ENCODE measurements around the gene CAMTA1.

Gene CAMTA1

DNA sequence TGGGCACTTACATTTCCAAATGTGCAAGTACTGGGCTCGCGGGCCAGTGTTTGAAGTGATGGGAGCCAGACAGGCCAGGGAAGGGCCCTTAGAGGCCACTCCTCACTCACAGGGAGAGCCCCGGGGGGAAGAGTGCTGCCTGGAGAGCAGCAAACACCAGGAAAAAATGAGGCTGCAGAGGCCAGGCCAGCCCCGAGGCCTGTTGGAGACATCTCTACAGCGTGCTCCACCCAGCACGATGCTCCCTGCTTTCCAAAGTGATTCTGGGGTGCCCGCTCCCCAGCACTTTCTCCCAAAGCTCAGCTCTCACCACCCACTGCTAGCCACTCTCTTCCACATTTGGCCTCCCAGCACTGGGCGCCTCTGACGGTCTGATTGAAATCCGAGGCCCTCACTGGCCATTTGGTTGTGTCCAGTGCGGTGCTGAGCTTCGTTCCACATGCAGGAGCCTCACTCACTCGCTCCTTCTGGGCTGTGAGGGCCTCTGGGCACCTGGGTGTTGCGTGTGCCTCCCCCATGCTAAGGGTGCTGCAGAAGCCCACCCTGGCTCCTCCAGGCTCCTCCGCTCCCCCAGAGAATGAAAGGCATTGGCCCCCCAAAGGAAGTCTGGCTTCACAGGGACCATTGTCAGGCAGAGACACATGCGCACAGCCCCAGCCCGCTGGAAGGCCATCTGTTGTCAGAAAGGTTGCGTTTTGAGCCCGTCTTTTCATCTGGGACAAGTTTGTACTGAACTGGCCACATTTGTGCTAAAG is 600.4 kb downstream of the CAMTA1 start:
- no peak for DNase-seq

GRCh38 chr1:7386226-7387052 is 601.2 kb downstream of the CAMTA1 start:
- no peak for DNase-seq

DNA sequence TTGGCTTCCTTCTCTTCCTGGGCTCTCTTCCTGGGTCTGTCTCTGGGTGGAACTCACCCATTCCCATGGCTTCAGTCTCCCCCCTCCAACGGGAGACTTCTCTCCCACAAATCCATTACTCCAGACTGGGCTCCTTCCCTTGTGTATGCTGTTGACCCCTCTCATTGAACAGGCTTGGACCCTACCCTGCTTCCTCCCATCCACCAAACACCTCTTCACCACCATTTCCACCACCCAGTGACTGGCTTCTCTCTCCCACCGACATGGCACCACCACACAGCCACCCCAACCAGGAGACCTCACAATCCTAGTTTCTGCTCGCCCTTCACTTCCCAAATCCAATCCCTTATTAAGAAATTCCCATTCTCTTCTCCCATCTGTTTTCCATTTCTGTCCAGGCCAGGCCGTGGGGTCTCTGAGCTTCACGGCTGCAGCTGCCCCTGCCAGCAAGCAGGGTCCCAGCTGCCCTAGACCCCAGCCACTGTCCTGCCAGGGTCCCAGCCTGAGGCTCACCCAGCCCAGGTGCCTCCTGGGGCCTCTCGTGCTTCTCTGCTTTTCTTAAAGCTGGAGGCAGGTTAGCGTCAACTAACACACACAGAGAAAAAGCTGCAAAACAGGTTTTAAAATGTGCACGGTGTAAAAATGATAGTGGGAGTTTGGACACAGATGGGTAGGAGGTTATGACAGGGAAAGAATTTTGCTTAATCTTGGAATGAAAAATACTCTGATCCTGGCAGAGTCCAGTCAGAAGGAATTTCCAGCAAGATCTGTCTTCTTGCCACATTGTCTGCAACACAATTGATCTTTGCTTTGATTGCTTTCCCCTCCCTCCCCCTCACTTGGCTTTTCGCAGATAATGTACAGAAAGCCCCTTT is 602.0 kb downstream of the CAMTA1 start:
- no peak for DNase-seq

- DNase-seq, result no peak
Measured at GRCh38 chr1:7388141-7388487, 602.9 kb downstream of the CAMTA1 start.

GRCh38 chr1:7388488-7389185 is 603.4 kb downstream of the CAMTA1 start:
- peak; percentile 62 for DNase-seq

DNA sequence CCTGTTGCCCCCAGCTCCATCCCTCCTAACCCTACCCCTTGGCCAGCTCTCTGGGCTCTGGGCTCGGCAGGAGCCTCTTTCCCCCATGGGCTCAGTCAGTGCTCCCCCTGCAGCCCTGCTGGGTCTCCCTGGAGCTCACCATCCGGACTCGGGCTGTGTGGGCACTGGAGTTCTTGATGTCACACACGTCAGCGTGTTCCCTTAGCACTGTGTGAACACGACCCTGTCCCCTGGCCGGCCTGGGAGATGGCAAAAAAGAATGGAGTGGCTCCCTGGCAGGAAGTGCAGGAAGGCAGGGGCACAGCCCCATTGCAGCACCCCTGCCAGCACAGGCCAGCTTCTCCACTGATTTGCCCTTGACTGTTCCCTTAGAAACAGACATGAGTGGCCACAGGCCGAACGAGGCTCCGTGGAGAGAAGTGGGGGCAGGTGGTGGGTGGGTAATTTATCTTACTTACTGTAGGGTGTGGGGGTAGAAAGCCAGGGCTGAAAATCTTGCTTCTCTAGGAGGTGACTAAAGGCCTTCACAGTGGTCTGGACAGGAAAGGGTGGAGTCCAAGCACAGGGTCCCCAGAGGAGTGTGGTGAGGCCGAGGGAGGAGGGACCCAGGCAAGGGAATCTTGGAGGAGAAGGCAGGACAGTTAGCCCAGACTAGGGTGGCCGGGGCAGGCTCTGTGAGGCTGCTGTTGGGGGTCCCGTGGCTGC is 604.1 kb downstream of the CAMTA1 start:
- peak; percentile 45 for DNase-seq

DNA sequence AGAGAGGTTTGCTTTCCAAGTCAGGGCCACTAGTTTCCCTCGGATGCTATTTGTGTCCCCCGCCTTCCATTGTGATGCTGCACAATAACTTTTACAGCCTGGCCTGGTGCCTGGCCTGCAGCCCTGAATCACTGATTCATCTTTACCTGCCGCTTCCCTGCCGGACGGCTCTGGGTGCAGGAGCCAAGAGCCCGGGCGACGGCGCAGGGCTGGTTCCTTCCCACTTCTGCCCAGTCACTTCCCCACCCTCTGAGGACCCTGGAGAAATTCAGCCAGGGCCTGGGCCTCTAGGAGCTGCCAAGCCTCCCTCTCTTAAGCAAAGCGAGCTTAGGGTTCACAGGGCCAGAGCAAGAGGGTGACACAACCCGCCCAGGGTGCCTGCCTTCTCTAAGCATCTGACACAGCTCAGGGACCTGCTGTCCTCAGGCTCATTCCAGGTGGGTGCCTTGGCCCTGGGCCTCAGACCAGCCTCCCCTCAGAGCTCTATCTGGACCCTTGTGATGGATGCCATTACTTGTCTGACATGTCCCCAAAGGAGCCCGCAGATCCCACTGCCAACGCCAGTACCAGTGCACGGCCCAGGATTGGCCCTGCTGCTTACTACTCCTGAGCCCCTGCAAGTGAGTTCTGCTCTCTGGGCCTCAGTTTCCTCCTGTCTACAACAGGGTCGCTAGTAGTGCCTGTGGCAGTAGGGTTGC is 604.8 kb downstream of the CAMTA1 start:
- peak; percentile 40 for DNase-seq

- DNase-seq, result no peak
Measured at GRCh38 chr1:7390604-7391000, 605.3 kb downstream of the CAMTA1 start.

- no peak for DNase-seq
Measured at GRCh38 chr1:7393136-7393535, 607.9 kb downstream of the CAMTA1 start.

DNA sequence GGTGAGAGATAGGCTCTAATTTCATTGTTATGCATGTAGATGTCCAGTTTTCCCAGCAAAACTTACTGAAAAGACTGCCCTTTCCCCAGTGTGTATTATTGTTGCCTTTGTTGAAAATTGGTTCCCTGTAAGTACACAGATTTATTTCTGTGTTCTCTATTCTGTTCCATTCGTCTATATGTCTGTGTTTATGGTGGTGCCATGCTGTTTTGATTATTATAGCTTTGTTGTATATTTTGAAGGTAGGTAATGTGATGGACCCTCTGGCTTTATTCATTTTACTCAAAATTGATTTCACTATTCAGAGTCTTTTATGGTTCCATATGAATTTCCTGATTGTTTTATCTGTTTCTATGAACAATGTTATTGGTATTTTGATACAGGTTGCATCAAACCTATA is 610.0 kb downstream of the CAMTA1 start:
- no peak for DNase-seq

- no peak for DNase-seq
Measured at GRCh38 chr1:7398982-7399381, 613.7 kb downstream of the CAMTA1 start.

- DNase-seq, result no peak
Measured at GRCh38 chr1:7399514-7400125, 614.4 kb downstream of the CAMTA1 start.

GRCh38 chr1:7400566-7400965 is 615.3 kb downstream of the CAMTA1 start:
- no peak for DNase-seq

DNA sequence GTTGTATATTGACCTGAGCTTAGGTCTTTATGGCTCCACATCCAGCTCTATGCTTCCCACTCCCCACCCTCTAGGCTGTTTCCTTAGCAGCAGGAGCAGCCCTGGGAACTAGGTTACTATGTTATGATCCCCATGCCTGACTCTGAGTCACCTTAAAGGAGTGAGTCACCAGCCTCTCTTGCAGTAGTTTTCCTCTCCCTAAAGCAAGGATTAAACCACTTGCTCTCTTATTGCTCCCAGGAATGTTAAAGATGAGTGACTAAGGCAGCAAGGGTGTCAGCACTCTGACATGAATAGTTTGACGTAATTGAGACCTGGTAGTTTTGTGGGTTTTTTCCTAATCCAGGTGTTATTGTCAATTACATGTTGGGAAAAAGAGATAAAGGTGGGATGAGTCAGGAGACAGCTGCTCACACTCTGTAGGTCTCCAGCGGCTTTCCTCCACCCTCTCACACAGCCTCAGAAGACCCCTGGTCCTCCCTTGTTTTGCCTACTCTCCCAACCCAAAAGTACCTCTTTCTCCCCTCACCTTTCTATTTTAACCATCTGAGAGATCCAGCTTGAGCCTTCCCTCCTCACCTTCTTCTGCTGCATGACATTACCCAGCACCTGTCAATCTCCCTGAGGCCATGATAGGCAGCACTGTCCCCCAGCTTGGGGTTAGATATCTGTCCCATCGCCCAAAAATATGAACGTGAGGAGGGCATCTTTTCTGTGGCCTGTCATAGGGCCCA is 616.7 kb downstream of the CAMTA1 start:
- peak; percentile 80 for DNase-seq

- no peak for DNase-seq
Measured at GRCh38 chr1:7402548-7402850, 617.2 kb downstream of the CAMTA1 start.

GRCh38 chr1:7403265-7404045 is 618.2 kb downstream of the CAMTA1 start:
- no peak for DNase-seq

DNA sequence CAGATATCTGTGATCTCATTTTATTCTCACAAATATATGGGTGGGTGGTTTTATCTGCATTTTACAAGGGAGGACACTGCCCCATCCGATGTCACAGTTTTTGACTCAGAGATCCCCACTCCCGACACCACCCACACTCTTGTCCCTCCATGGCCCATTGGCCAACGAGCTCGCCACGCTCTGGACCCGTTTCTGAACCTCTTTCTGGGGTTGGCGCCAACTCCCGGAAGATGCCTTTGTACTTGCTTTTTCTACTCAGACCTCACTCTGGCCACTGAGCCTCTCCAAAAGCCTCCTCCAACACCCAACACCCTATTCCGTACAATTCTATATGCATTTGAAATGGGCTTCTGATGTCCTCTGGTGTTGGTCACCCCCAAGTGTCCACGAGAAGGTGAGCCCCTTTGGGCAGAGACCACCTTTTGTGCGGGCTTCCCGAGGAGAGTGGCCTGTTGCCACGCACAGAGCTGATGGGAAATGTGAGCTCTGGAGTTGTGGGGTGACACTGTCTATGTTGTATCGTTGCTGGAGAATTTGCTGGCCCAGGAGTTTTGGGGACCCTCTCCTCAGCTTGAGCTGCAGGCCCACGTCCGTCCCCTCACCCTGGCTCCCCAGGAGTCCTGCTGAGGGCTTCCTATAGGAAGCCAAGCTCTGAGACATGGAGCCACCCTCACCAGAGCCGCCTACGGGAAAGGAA is 618.9 kb downstream of the CAMTA1 start:
- DNase-seq, result no peak

DNA sequence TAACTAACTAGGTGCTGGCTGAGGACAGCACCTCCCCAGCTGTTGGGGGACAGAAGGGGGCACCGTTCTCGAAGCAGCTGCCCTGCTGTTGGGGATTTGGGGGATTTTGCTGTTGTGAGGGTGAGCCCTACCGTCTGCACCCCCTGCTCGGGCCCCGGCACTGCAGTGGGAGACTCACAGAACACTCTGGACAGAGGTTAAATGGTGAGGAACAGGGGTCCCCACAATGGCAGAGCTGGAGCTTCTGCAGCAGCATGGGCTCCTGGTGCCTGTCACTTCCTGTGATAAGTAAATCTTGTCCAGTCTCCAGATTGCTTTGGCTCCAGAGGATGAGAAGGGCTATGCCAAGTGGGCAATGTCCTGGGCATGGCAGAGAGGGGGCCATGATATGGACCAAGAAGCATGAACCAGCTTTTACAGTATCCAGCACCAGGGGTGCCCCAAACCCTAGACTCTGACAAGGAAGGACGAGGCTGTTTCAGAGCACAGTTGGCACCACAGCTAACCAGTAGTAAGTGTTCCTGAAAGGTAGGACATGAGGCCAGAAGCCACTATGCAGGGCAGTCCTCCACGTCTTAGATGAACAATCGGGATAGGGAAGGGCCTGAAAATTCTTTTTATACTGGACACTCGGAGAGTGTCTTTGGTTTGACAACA is 620.7 kb downstream of the CAMTA1 start:
- DNase-seq, result no peak
